Thyroid gland (tissue), 4 donors: ENCODE measurements around the gene AMOTL2. TPM values are rescaled to one million over a fixed set of nuclear protein-coding genes. Genes with fewer than 3 reads are reported as not detected.
A peak's percentile ranks its signal among the peaks of the same experiment; 100 is the strongest.

Source experiments
- DNase-seq, 2 donors: peaks; one replicate each; pipeline ENCODE4 v3.0.0-alpha.2; 2019
- H3K27ac ChIP-seq, 3 donors: fragments of 200-600 bp; sonication (generic); 1 replicate in 2 of 3; 2 replicates in 1 of 3; pipeline ENCODE4 v1.5.1; 2016 to 2019; ENCODE audit warnings: mild to moderate bottlenecking in 1 of 3, moderate library complexity in 1 of 3
- H3K27me3 ChIP-seq: fragments of 200-600 bp; sonication (generic); one replicate; pipeline ENCODE4 v1.5.1; 2019
- H3K36me3 ChIP-seq, 2 donors: fragments of 200-600 bp; sonication (generic); one replicate each; pipeline ENCODE4 v1.5.1; 2016 to 2019
- H3K4me1 ChIP-seq, 2 donors: fragments of 200-600 bp; sonication (generic); one replicate each; pipeline ENCODE4 v1.5.1; 2017 to 2019
- H3K4me3 ChIP-seq, 3 donors: fragments of 200-600 bp; sonication (generic); replicated peaks in 1 of 3; 1 replicate in 2 of 3; 2 replicates in 1 of 3; pipeline ENCODE4 v1.5.1; 2016; ENCODE audit warnings: mild to moderate bottlenecking in 1 of 3
- H3K9me3 ChIP-seq: fragments of 200-600 bp; sonication (generic); one replicate; pipeline ENCODE4 v1.5.1; 2017
- POLR2A ChIP-seq, 2 donors: fragments of 450-650 bp; IDR thresholded peaks; one replicate each; pipeline ENCODE4 v1.6.1; 2017; ENCODE audit warnings: antibody characterized with exemption in 2 of 2, mild to moderate bottlenecking in 2 of 2, moderate library complexity in 1 of 2
- WGBS, 2 donors: methylation state at CpG; one replicate each; pipeline ENCODE4 v1.1.5; 2017; 5-methylcytosine and 5-hydroxymethylcytosine counted together
- intact Hi-C: fragments of 100-400 bp; cut with DNase I; formaldehyde crosslinking; loops from one replicate; pipeline ENCODE4 v1.15.1; 2023
- total RNA-seq, 4 donors: library from RNA; depleted of rRNA; stranded (reverse); fragments of >200 nt; gene quantifications; one replicate each; pipeline ENCODE4 v1.2.3, GENCODE V29; 2016
- TF ChIP-seq, protein P1 (sequence below), 6 experiments: fragments of 200-600 bp in 3 of 6; fragments of 450-650 bp in 3 of 6; sonication (generic) in 3 of 6; IDR thresholded peaks; one replicate each; pipeline ENCODE4 v1.5.1; 2016 to 2019; ENCODE audit warnings: antibody characterized with exemption in 6 of 6, mild to moderate bottlenecking in 2 of 6, inconsistent platforms in 1 of 6, moderate library complexity in 1 of 6

Gene AMOTL2
- total RNA-seq, 4 donors from 2014 or later: 76.0 to 149 (median 117) TPM

DNA sequence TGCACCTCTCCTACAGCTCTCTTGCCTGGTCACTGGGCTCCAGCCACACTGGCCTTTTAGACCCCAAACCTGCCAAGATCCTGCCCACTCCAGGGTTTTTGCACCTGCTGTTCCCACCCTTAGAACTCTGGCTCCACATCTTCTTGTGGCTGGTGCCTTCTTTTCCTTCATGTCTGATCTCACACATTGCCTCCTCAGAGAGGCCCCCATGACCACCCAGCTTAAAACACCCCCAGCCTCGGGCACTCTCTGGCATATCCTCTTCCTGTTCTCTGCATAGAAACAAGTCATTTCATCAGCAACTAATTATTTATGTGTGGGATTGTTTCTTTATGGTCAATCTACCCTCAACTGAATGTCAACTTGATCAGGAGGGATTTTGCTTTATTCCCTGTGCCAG is 14.0 kb upstream of the AMOTL2 start:
- Histone ChIP-seq H3K4me1 (peaks cover 12 to 16% of the 10 kb centered on the region in 2 donors), H3K4me3 (no peak overlapping the region), H3K27me3 (no peaks in the 10 kb centered on the region), H3K36me3 (no peaks in the 10 kb centered on the region), H3K9me3 (no peaks in the 10 kb centered on the region), H3K27ac (no peak overlapping the region)
- TF ChIP-seq, protein P1, sequence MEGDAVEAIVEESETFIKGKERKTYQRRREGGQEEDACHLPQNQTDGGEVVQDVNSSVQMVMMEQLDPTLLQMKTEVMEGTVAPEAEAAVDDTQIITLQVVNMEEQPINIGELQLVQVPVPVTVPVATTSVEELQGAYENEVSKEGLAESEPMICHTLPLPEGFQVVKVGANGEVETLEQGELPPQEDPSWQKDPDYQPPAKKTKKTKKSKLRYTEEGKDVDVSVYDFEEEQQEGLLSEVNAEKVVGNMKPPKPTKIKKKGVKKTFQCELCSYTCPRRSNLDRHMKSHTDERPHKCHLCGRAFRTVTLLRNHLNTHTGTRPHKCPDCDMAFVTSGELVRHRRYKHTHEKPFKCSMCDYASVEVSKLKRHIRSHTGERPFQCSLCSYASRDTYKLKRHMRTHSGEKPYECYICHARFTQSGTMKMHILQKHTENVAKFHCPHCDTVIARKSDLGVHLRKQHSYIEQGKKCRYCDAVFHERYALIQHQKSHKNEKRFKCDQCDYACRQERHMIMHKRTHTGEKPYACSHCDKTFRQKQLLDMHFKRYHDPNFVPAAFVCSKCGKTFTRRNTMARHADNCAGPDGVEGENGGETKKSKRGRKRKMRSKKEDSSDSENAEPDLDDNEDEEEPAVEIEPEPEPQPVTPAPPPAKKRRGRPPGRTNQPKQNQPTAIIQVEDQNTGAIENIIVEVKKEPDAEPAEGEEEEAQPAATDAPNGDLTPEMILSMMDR (IDR thresholded peaks at IDR 0.05): no peak
- no peak for TF ChIP-seq POLR2A (IDR thresholded peaks at IDR 0.05)
- WGBS, 2 donors: 59 to 68% methylated on average over 1 of the region's 1 CpG
- intact Hi-C loops: loop anchor here (5.0 kb wide), 1 partner anchor 84 kb away; no protein-coding TSS in a partner anchor
- DNase-seq: no peak

DNA sequence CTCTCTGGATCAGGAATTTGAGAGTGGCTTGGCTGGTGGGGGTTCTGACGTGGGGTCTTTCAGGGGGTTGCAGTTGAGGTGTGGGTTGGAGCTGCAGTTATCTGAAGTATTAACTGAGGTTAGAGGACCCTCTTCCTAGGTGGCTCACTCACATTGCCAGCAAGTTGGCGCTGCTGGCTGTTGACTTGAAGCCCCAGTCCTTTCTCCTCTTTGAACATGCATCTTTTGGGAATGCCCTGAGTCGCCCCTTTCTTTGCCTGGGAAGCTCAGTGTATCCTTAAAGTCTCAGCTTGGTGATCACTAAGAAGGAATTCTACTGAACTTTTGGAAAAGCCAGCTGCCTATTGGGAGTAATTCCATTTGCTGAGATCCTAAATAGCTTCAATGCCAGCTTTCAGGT is 13.0 kb upstream of the AMOTL2 start:
- 88 to 89% methylated on average over 3 of the region's 3 CpGs for WGBS, 2 donors
- Histone ChIP-seq H3K27me3 (no peaks in the 10 kb centered on the region), H3K4me3 (no peak overlapping the region), H3K4me1 (peaks cover 5 to 8% of the 10 kb centered on the region in 2 donors), H3K9me3 (no peaks in the 10 kb centered on the region), H3K36me3 (no peaks in the 10 kb centered on the region), H3K27ac (no peak overlapping the region)
- intact Hi-C loops: loop anchor here (5.0 kb wide), 1 partner anchor 85 kb away; no protein-coding TSS in a partner anchor
- TF ChIP-seq, protein P1 (IDR thresholded peaks at IDR 0.05): no peak
- TF ChIP-seq POLR2A (IDR thresholded peaks at IDR 0.05): no peak
- no peak for DNase-seq

DNA sequence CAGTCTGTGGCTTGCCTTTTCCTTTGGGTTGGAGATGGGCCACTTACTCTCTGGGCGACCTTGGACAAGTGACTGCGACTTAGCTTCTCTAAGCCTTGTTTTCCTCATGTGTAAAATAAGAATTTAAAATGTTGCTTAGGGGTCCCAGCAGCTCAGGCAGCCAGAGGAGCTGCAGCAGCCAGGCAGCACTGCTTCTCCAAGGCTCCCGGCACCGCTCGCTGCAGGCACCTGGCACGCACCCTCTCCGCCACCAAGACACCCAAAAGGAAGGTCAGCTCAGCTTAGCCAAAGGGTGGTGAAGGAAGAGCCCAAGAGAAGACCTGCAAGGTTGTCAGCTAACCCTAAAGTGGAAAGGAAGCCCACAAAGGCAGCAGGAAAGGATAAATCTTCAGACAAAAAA is 10.7 kb upstream of the AMOTL2 start:
- TF ChIP-seq, protein P1 (IDR thresholded peaks at IDR 0.05): no peak
- TF ChIP-seq POLR2A (IDR thresholded peaks at IDR 0.05): no peak
- intact Hi-C loops: loop anchor here (5.0 kb wide), 1 partner anchor 87 kb away; no protein-coding TSS in a partner anchor
- Histone ChIP-seq H3K27me3 (no peaks in the 10 kb centered on the region), H3K27ac (no peak overlapping the region), H3K36me3 (no peaks in the 10 kb centered on the region), H3K4me3 (no peak overlapping the region), H3K4me1 (peaks cover 15 to 16% of the 10 kb centered on the region in 2 donors), H3K9me3 (no peaks in the 10 kb centered on the region)
- DNase-seq: no peak
- whole genome bisulfite sequencing, 2 donors: 96 to 97% methylated on average over 7 of the region's 7 CpGs

DNA sequence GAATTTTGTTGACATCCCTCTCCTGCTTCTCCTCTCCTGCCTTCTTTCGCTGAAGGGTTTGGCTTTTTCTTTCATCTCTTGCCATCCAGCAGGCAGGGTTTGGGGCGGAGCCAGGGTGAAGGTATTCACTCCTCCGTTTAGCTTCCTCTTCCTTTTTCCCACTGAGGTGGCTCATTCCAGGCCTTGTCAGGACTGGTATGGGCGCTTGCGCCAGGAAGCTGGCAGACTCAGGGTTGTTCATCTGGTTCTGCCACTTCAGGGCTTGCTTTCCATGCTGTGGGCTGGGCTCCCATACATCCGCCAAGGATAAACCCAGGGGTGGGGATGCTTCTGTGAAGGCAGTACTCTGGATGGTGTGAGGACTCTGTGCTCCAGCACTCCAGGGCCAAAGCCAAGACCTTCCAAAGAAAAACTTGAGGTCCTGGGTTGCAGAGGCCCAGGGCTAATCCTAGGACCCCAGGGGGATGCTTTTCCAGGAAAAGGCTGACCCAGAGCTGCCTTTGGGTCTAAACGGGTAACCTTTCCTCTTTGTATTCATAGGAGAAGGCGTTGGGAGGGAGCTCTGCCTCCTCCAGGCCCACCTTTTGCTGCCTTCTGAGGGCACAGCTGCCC is 7.7 kb upstream of the AMOTL2 start:
- TF ChIP-seq POLR2A (IDR thresholded peaks at IDR 0.05): peak in 1 of 2 donors; percentile 25
- TF ChIP-seq, protein P1 (IDR thresholded peaks at IDR 0.05): no peak
- no peaks in the 10 kb centered on the region for H3K36me3 ChIP-seq
- H3K9me3 ChIP-seq: no peaks in the 10 kb centered on the region
- H3K27ac ChIP-seq: peak overlapping the region; percentile 72 to 80 (median 79)
- no peak overlapping the region for H3K4me3 ChIP-seq
- peaks cover 16 to 23% of the 10 kb centered on the region in 2 donors for H3K4me1 ChIP-seq
- peak; percentile 92 to 93 for DNase-seq
- intact Hi-C loops: no loop called here
- H3K27me3 ChIP-seq: no peaks in the 10 kb centered on the region
- 23 to 36% methylated on average over 7 to 8 of the region's 8 CpGs for WGBS, 2 donors

DNA sequence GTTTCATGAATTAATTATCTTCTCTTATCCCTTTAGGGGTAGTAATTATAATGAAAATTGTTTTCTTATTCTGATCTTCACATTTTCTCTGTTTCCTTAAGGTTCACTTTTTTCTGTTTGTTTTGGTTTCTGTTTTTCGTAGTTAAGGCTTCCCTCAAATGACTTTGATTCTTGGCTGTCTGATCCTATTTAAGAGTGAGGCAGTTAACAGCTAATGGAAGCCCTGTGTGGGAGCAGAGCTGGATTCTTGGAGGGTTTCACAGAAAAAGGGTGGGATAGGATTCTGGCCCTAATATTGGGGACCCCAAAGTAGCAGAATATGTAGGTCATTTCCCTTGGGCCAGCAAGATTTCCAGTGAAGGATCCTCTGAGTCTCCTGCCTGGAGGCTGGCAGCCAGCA is 6.8 kb upstream of the AMOTL2 start:
- no peak for DNase-seq
- Histone ChIP-seq H3K4me1 (peaks cover 16 to 23% of the 10 kb centered on the region in 2 donors), H3K4me3 (no peak overlapping the region), H3K9me3 (no peaks in the 10 kb centered on the region), H3K36me3 (no peaks in the 10 kb centered on the region), H3K27ac (peak overlapping the region; percentile 72 to 80 (median 79)), H3K27me3 (no peaks in the 10 kb centered on the region)
- WGBS, 2 donors: 28 to 44% methylated on average over 1 of the region's 1 CpG
- intact Hi-C loops: no loop called here
- TF ChIP-seq POLR2A (IDR thresholded peaks at IDR 0.05): no peak
- TF ChIP-seq, protein P1 (IDR thresholded peaks at IDR 0.05): no peak
